ENCODE results near the gene PCP4L1. TPM values are rescaled to one million over a fixed set of nuclear protein-coding genes. Genes with fewer than 3 reads are reported as not detected.
"Not testable (repeated sequence)": the region's sequence is repeated elsewhere in the genome, so short reads cannot be mapped to it uniquely, and the experiment has no call there.

Gene PCP4L1
- total RNA-seq, 2 donors from 2014 or later, result not detected

DNA sequence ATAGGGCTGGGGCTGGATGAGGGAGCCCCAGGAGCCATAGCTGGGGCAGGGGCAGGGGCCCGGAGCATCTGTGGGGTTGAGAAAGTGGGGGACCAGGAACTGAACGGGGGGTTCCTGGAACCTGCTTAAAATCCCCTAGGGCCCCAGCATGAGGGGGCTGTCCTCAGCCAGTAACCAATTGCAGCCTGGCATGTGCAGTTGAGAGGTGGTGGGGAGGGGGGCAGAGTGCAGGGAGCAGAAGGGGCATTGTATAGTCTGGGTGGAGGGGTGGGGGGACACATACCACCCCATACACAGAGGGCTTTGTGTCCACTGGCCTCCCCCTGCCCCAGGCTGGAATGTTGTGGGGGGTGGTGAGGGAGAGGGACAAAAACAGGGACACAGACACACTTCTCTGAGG lies 51.3 kb downstream of the PCP4L1 start, which contains the start of gene MPZ:
MPZ (minus strand) TSS at position 101 of the 400 bp plus-strand sequence; CDS start at position 38, 63 bp downstream.
- H3K36me3 ChIP-seq (replicated peaks in 1 of 2; ENCODE audit: insufficient read depth in 1 of 2, low read depth in 2 of 2), result no peaks in the 10 kb centered on the region
- ATAC-seq (no peak), DNase-seq (no peak)
- H3K4me3 ChIP-seq, result no peak within 1 kb of the TSS
- no peak within 1 kb of the TSS for H3K27ac ChIP-seq
- 13 to 24% methylated on average over 2 of the region's 2 CpGs for WGBS, 2 donors
- no peak for TF ChIP-seq POLR2A (IDR thresholded peaks at IDR 0.05)
- TF ChIP-seq, protein P1, sequence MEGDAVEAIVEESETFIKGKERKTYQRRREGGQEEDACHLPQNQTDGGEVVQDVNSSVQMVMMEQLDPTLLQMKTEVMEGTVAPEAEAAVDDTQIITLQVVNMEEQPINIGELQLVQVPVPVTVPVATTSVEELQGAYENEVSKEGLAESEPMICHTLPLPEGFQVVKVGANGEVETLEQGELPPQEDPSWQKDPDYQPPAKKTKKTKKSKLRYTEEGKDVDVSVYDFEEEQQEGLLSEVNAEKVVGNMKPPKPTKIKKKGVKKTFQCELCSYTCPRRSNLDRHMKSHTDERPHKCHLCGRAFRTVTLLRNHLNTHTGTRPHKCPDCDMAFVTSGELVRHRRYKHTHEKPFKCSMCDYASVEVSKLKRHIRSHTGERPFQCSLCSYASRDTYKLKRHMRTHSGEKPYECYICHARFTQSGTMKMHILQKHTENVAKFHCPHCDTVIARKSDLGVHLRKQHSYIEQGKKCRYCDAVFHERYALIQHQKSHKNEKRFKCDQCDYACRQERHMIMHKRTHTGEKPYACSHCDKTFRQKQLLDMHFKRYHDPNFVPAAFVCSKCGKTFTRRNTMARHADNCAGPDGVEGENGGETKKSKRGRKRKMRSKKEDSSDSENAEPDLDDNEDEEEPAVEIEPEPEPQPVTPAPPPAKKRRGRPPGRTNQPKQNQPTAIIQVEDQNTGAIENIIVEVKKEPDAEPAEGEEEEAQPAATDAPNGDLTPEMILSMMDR (IDR thresholded peaks at IDR 0.05), result no peak
- peaks cover 15% of the 10 kb centered on the region for H3K4me1 ChIP-seq
- H3K9me3 ChIP-seq, result no peaks in the 10 kb centered on the region
- H3K27me3 ChIP-seq, result no peaks in the 10 kb centered on the region
- intact Hi-C loops (cut with DNase I), result no loop called here

DNA sequence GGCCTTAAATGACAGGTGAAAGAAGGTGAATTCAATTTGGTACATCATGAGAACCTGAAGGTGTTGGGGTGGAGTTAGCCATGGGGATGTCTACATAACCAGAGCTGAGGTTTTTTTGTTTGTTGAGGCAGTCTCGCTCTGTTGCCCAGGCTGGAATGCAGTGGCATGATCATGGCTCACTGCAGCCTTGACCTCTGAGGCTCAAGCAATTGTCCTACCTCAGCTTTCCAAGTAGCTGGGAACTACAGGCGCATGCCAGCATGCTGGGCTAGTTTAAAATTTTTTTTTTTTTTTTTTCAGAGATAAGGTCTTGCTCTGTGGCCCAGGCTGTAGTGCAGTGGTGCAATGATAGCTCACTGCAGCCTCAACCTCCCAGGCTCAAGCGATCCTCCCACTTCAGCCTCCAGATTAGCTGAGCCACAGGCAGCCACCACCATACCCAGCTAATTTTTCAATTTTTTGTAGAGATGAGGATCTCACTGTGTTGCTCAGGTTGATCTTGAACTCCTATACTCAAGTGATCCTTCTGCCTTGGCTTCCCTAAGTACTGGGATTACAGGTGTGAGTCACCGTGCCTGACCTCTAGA lies 53.1 kb downstream of the PCP4L1 start:
- no peak for ATAC-seq
- 79 to 90% methylated on average over 3 to 4 of the region's 4 CpGs for WGBS, 2 donors
- no peak overlapping the region for H3K27ac ChIP-seq

DNA sequence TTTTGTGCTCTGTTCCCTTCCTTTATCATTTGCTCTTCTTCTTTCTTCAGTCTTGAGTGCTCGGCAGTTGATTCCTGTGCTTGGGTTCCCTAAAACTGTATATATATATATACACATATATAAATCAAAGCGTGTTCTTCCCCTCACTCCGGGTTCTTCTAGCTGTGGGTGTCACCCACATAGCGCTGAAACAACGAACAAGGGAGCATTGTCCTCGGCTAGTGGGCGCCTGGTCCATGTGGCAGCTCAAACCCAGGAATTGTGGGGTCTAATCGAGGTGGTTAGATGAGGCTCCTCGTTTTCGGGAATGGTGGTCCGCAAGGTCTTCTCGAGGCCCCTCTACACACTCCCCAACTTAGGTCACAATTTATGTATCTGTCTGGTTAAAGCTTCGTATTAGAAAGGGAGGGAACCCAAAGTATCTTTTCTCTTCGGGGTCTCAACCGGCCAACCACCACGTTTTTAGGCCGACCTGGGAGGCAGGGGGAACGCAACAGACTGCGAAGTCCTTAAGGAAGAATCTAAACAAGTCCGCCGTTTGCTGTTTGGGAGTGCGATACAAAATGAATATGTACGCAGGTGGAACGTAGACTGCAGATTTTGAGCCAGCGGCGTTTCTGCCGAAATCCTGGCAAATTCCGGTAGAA lies 55.1 kb downstream of the PCP4L1 start:
- Histone ChIP-seq H3K9me3 (no peaks in the 10 kb centered on the region), H3K27ac (peak overlapping the region; percentile 29 to 93 (median 90)), H3K27me3 (no peaks in the 10 kb centered on the region), H3K36me3 (replicated peaks in 1 of 2; ENCODE audit: insufficient read depth in 1 of 2, low read depth in 2 of 2) (no peaks in the 10 kb centered on the region), H3K4me1 (peaks cover 36% of the 10 kb centered on the region), H3K4me3 (peak overlapping the region; percentile 46 to 80)
- WGBS, 2 donors, result 23 to 24% methylated on average over 28 of the region's 28 CpGs
- ATAC-seq (no peak), DNase-seq (peak in 1 of 4 donors; percentile 17)
- TF ChIP-seq, protein P1 (IDR thresholded peaks at IDR 0.05), result no peak
- TF ChIP-seq POLR2A (IDR thresholded peaks at IDR 0.05), result no peak
- intact Hi-C loops (cut with DNase I), result no loop called here

More for the DNA sequence above, 53.1 kb downstream of the PCP4L1 start:
- Histone ChIP-seq H3K9me3 (no peaks in the 10 kb centered on the region), H3K36me3 (replicated peaks in 1 of 2; ENCODE audit: insufficient read depth in 1 of 2, low read depth in 2 of 2) (no peaks in the 10 kb centered on the region), H3K27me3 (no peaks in the 10 kb centered on the region), H3K4me1 (peaks cover 23% of the 10 kb centered on the region), H3K4me3 (no peak overlapping the region)
- no peak for DNase-seq
- no peak for TF ChIP-seq POLR2A (IDR thresholded peaks at IDR 0.05)
- TF ChIP-seq, protein P1 (IDR thresholded peaks at IDR 0.05), result no peak
- intact Hi-C loops (cut with DNase I), result no loop called here

DNA sequence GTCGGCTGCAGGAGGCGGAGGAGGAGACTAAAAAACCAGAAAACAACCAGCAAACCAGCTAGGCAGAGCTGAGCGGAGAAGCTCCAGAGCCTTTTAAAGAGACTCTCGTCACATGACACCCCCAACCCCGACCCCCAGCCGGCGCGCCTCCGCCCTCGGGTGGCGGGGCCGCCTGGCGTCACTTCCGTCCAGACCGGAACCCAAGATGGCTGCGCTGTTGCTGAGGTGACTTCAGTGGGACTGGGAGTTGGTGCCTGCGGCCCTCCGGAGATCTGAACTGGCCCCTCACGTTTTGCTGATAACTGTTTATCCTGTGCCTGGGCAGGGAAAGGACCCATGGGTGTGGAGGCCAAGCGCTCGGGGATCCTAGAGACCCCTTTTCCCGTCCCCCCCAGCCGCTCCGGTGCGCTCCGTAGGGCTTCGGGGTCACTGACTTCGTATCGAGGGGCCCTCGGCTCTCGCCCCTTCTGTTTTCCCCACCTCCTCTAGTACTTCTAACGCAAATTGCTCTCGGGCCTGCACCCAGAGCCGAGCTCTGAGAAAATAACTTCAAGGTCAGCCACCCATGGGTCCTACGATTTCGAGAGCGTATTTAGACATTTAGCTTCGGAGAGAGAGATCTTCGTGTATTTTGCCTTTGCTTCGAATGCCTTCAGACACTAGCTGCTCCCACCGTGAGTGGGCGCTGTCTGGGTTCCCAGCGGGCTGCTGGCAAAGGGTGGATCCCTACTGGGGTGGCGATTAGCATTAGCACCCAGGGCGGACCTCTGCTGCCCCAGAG lies 55.8 kb downstream of the PCP4L1 start, which contains the start of gene SDHC:
SDHC (plus strand) TSS at position 181 of the 781 bp plus-strand sequence; CDS start at position 206, 25 bp downstream.
- Histone ChIP-seq H3K27ac (peak within 1 kb of the TSS; percentile 62 to 93 (median 90)), H3K4me1 (peaks cover 41% of the 10 kb centered on the region), H3K9me3 (no peaks in the 10 kb centered on the region), H3K27me3 (no peaks in the 10 kb centered on the region), H3K36me3 (replicated peaks in 1 of 2; ENCODE audit: insufficient read depth in 1 of 2, low read depth in 2 of 2) (no peaks in the 10 kb centered on the region), H3K4me3 (peak within 1 kb of the TSS; percentile 46 to 80)
- peak; percentile 88 to 91 (median 90) for DNase-seq
- peak; percentile 99 for ATAC-seq
- intact Hi-C loops (cut with DNase I), result no loop called here
- TF ChIP-seq, protein P1 (IDR thresholded peaks at IDR 0.05), result peak in 1 of 7 experiments; percentile 7
- peak; percentile 65 to 93 (median 90) for TF ChIP-seq POLR2A (IDR thresholded peaks at IDR 0.05)
- 0 to 1% methylated on average over 28 to 41 of the region's 45 CpGs for WGBS, 2 donors

DNA sequence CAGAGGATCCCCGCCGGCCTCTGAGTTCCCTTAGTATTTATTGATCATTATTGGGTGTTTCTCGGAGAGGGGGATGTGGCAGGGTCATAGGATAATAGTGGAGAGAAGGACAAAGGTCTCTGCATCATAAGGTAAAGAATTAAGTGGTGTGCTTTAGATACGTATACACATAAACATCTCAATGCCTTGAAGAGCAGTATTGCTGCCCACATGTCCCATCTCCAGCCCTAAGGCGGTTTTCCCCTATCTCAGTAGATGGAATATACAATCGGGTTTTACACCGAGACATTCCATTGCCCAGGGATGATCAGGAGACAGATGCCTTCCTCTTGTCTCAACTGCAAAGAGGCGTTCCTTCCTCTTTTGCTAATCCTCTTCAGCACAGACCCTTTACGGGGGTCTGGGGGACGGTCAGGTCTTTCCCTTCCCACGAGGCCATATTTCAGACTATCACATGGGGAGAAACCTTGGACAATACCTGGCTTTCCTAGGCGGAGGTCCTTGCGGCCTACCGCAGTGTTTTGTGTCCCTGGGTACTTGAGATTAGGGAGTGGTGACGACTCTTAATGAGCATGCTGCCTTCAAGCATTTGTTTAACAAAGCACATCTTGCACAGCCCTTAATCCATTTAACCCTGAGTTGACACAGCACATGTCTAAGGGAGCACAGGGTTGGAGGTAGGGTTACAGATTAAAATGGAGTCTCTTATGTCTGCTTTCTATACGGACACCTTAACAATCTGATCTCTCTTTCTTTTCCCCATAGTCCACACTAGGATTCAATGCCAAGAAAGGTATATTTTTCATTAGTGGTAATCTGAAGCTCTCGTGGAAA lies 57.5 kb downstream of the PCP4L1 start:
- intact Hi-C loops (cut with DNase I); H3K36me3 ChIP-seq (replicated peaks in 1 of 2; ENCODE audit: insufficient read depth in 1 of 2, low read depth in 2 of 2): not testable (repeated sequence)
- 71 to 73% methylated on average over 17 of the region's 17 CpGs for WGBS, 2 donors

More for the DNA sequence above, 57.5 kb downstream of the PCP4L1 start:
- not testable (repeated sequence) for H3K27me3 ChIP-seq, H3K27ac ChIP-seq, H3K4me3 ChIP-seq, ATAC-seq, H3K9me3 ChIP-seq, DNase-seq
- H3K4me1 ChIP-seq, result peaks cover 45% of the 10 kb centered on the region
